Neural progenitor cell (in vitro differentiated cells): ENCODE measurements around the gene C2orf68. TPM values are rescaled to one million over a fixed set of nuclear protein-coding genes. Genes with fewer than 3 reads are reported as not detected.
A peak's percentile ranks its signal among the peaks of the same experiment; 100 is the strongest.

ENCODE experiments used
- DNase-seq: peaks from one replicate; pipeline ENCODE4 v3.0.0-alpha.2; 2016; ENCODE audit warnings: low spot score
- H2AFZ ChIP-seq: fragments of 200-600 bp; sonication (generic); replicated peaks from 2 replicates; pipeline ENCODE4 v1.6.1; 2016; ENCODE audit warnings: antibody characterized with exemption
- H3F3A ChIP-seq: fragments of 200-600 bp; sonication (generic); 2 replicates; pipeline ENCODE4 v1.6.1; 2016; ENCODE audit warnings: antibody characterized with exemption, low read depth
- H3K27ac ChIP-seq: fragments of 200-600 bp; sonication (generic); 2 replicates; pipeline ENCODE4 v1.5.1; 2016; ENCODE audit warnings: mild to moderate bottlenecking
- H3K27me3 ChIP-seq: fragments of 200-600 bp; sonication (generic); 2 replicates; pipeline ENCODE4 v1.6.1; 2016; ENCODE audit warnings: mild to moderate bottlenecking, moderate library complexity
- H3K36me3 ChIP-seq: fragments of 200-600 bp; sonication (generic); 2 replicates; pipeline ENCODE4 v1.5.1; 2016
- H3K4me1 ChIP-seq: fragments of 200-600 bp; sonication (generic); 2 replicates; pipeline ENCODE4 v1.6.1; 2016; ENCODE audit warnings: mixed run types
- H3K4me2 ChIP-seq: fragments of 200-600 bp; sonication (generic); 2 replicates; pipeline ENCODE4 v1.6.1; 2016
- H3K4me3 ChIP-seq: fragments of 200-600 bp; sonication (generic); 2 replicates; pipeline ENCODE4 v1.5.1; 2016
- H3K79me2 ChIP-seq: fragments of 200-600 bp; sonication (generic); 2 replicates; pipeline ENCODE4 v1.6.1; 2016; ENCODE audit warnings: low read depth
- H3K9ac ChIP-seq: fragments of 200-600 bp; sonication (generic); 2 replicates; pipeline ENCODE4 v1.6.1; 2016
- H3K9me3 ChIP-seq: fragments of 200-600 bp; sonication (generic); 2 replicates; pipeline ENCODE4 v1.5.1; 2016; ENCODE audit warnings: low read depth
- H4K20me1 ChIP-seq: fragments of 200-600 bp; sonication (generic); 2 replicates; pipeline ENCODE4 v1.6.1; 2016; ENCODE audit warnings: low read depth
- H3K27ac Mint-ChIP-seq: 3 replicates; pipeline ENCODE4 v1.8.0; 2021; ENCODE audit warnings: mixed read lengths
- H3K27me3 Mint-ChIP-seq: 2 replicates; pipeline ENCODE4 v1.8.0; 2022; ENCODE audit warnings: low read depth, mild to moderate bottlenecking, inconsistent platforms, moderate library complexity, mixed read lengths; ENCODE audit not compliant: insufficient read depth
- H3K36me3 Mint-ChIP-seq: 3 replicates; pipeline ENCODE4 v1.8.0; 2021; ENCODE audit warnings: mixed read lengths
- H3K4me1 Mint-ChIP-seq: 3 replicates; pipeline ENCODE4 v1.8.0; 2021; ENCODE audit warnings: mixed read lengths
- H3K4me3 Mint-ChIP-seq: 3 replicates; pipeline ENCODE4 v1.8.0; 2021; ENCODE audit warnings: mild to moderate bottlenecking, moderate library complexity, mixed read lengths
- H3K9me3 Mint-ChIP-seq: 3 replicates; pipeline ENCODE4 v1.8.0; 2020; ENCODE audit warnings: mixed read lengths
- EZH2 ChIP-seq: fragments of 200-600 bp; sonication (generic); IDR thresholded peaks from 2 replicates; pipeline ENCODE4 v1.6.1; 2017; ENCODE audit warnings: antibody characterized with exemption, mild to moderate bottlenecking, moderate library complexity
- EZH2phosphoT487 ChIP-seq: fragments of 200-600 bp; sonication (generic); IDR thresholded peaks from 2 replicates; pipeline ENCODE4 v1.6.1; 2017; ENCODE audit warnings: antibody characterized with exemption
- total RNA-seq: library from RNA; depleted of rRNA; stranded (reverse); fragments of >200 nt; gene quantifications from 2 replicates; pipeline ENCODE4 v1.2.3, GENCODE V29; 2015; ENCODE audit warnings: low replicate concordance
- TF ChIP-seq, protein P1 (sequence below): fragments of 200-600 bp; sonication (generic); IDR thresholded peaks from 2 replicates; pipeline ENCODE4 v1.5.1; 2017; ENCODE audit warnings: antibody characterized with exemption, mild to moderate bottlenecking

Gene C2orf68
- total RNA-seq, 1 donor from 2014 or later = 31.1 TPM

DNA sequence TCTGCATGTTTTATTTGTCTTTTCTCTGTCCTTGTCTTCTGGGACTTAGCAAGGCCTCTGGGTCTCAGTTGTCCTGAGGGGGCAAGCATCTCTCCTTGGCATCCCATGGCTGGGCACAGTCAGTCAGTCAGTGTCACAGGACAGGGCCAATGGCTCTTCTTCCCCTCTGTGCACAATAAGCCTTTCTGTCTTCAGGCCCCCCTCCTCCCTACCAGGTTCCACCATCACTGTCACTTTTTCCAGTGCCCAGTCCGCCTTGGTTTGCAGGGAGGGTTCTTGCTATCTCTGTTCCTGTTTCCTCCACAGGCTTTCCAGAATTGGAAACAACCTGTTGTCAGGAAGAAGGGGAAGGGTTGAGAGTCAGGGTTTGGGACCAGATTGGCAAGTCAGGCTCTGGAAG is 29.4 kb downstream of the C2orf68 start:
- H3K27ac Mint-ChIP-seq = no peak overlapping the region
- no peak overlapping the region for H2AFZ ChIP-seq
- H3K36me3 Mint-ChIP-seq = peaks cover 2% of the 10 kb centered on the region
- H3K27me3 ChIP-seq = peaks cover 98% of the 10 kb centered on the region
- no peak overlapping the region for H3K4me2 ChIP-seq
- TF ChIP-seq EZH2 = no peak
- TF ChIP-seq, protein P1, sequence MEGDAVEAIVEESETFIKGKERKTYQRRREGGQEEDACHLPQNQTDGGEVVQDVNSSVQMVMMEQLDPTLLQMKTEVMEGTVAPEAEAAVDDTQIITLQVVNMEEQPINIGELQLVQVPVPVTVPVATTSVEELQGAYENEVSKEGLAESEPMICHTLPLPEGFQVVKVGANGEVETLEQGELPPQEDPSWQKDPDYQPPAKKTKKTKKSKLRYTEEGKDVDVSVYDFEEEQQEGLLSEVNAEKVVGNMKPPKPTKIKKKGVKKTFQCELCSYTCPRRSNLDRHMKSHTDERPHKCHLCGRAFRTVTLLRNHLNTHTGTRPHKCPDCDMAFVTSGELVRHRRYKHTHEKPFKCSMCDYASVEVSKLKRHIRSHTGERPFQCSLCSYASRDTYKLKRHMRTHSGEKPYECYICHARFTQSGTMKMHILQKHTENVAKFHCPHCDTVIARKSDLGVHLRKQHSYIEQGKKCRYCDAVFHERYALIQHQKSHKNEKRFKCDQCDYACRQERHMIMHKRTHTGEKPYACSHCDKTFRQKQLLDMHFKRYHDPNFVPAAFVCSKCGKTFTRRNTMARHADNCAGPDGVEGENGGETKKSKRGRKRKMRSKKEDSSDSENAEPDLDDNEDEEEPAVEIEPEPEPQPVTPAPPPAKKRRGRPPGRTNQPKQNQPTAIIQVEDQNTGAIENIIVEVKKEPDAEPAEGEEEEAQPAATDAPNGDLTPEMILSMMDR = no peak
- TF ChIP-seq EZH2phosphoT487 = no peak
- H3K9ac ChIP-seq = no peak overlapping the region
- no peaks in the 10 kb centered on the region for H3F3A ChIP-seq
- no peak overlapping the region for H3K27ac ChIP-seq
- no peaks in the 10 kb centered on the region for H3K9me3 ChIP-seq
- peaks cover 51% of the 10 kb centered on the region for H3K4me1 Mint-ChIP-seq
- no peaks in the 10 kb centered on the region for H3K36me3 ChIP-seq
- H3K4me3 Mint-ChIP-seq = no peak overlapping the region
- H3K79me2 ChIP-seq = no peaks in the 10 kb centered on the region
- no peak for DNase-seq
- H3K4me3 ChIP-seq = no peak overlapping the region
- no peaks in the 10 kb centered on the region for H4K20me1 ChIP-seq
- peaks cover 22% of the 10 kb centered on the region for H3K4me1 ChIP-seq
- no peaks in the 10 kb centered on the region for H3K9me3 Mint-ChIP-seq
- peaks cover 5% of the 10 kb centered on the region for H3K27me3 Mint-ChIP-seq

GRCh38 chr2:85580206-85580605 is 31.7 kb downstream of the C2orf68 start:
- H3F3A ChIP-seq = no peaks in the 10 kb centered on the region
- Mint-ChIP-seq H3K9me3 (no peaks in the 10 kb centered on the region), H3K36me3 (peaks cover 2% of the 10 kb centered on the region), H3K27ac (peak overlapping the region; percentile 96), H3K27me3 (peaks cover 9% of the 10 kb centered on the region), H3K4me3 (no peak overlapping the region), H3K4me1 (peaks cover 48% of the 10 kb centered on the region)
- TF ChIP-seq EZH2phosphoT487 (no peak), EZH2 (no peak)
- TF ChIP-seq, protein P1 = no peak
- no peak overlapping the region for H3K27ac ChIP-seq
- no peak overlapping the region for H2AFZ ChIP-seq
- H3K4me2 ChIP-seq = no peak overlapping the region
- H3K9ac ChIP-seq = no peak overlapping the region
- peaks cover 25% of the 10 kb centered on the region for H3K4me1 ChIP-seq
- no peaks in the 10 kb centered on the region for H3K79me2 ChIP-seq
- H3K4me3 ChIP-seq = no peak overlapping the region
- H3K9me3 ChIP-seq = no peaks in the 10 kb centered on the region
- no peaks in the 10 kb centered on the region for H3K36me3 ChIP-seq
- H4K20me1 ChIP-seq = no peaks in the 10 kb centered on the region
- DNase-seq = no peak
- peaks cover 98% of the 10 kb centered on the region for H3K27me3 ChIP-seq

GRCh38 chr2:85579266-85579935 is 32.5 kb downstream of the C2orf68 start:
- peaks cover 25% of the 10 kb centered on the region for H3K4me1 ChIP-seq
- H3K79me2 ChIP-seq = no peaks in the 10 kb centered on the region
- H3K27me3 Mint-ChIP-seq = peaks cover 9% of the 10 kb centered on the region
- no peak overlapping the region for H3K4me3 ChIP-seq
- H3F3A ChIP-seq = no peaks in the 10 kb centered on the region
- peak overlapping the region; percentile 96 for H3K27ac Mint-ChIP-seq
- H3K27ac ChIP-seq = no peak overlapping the region
- H3K4me3 Mint-ChIP-seq = peak overlapping the region; percentile 75
- no peaks in the 10 kb centered on the region for H3K9me3 Mint-ChIP-seq
- no peak overlapping the region for H2AFZ ChIP-seq
- no peak overlapping the region for H3K9ac ChIP-seq
- DNase-seq = no peak
- no peak overlapping the region for H3K4me2 ChIP-seq
- H3K36me3 Mint-ChIP-seq = peaks cover 2% of the 10 kb centered on the region
- H4K20me1 ChIP-seq = no peaks in the 10 kb centered on the region
- no peak for TF ChIP-seq EZH2
- no peaks in the 10 kb centered on the region for H3K36me3 ChIP-seq
- H3K27me3 ChIP-seq = peaks cover 98% of the 10 kb centered on the region
- peaks cover 44% of the 10 kb centered on the region for H3K4me1 Mint-ChIP-seq
- H3K9me3 ChIP-seq = no peaks in the 10 kb centered on the region
